HL-60 (cell line): ENCODE results near the gene FARP2.

Experiments
- GABPA ChIP-seq: IDR thresholded peaks from 2 replicates; pipeline ENCODE4 v1.6.1; 2012; ENCODE audit warnings: low read depth
- POLR2AphosphoS5 ChIP-seq: IDR thresholded peaks from 2 replicates; pipeline ENCODE4 v1.6.1; 2012; ENCODE audit warnings: low read depth
- TF ChIP-seq, protein P1 (sequence below): IDR thresholded peaks from one replicate; pipeline ENCODE4 v1.5.1; 2011; ENCODE audit warnings: low read length, control low read depth, inconsistent platforms; ENCODE audit not compliant: insufficient read depth
- TF ChIP-seq, protein P2 (sequence below): IDR thresholded peaks from 2 replicates; pipeline ENCODE4 v1.6.1; 2012; ENCODE audit warnings: low read depth; ENCODE audit not compliant: insufficient replicate concordance

DNA sequence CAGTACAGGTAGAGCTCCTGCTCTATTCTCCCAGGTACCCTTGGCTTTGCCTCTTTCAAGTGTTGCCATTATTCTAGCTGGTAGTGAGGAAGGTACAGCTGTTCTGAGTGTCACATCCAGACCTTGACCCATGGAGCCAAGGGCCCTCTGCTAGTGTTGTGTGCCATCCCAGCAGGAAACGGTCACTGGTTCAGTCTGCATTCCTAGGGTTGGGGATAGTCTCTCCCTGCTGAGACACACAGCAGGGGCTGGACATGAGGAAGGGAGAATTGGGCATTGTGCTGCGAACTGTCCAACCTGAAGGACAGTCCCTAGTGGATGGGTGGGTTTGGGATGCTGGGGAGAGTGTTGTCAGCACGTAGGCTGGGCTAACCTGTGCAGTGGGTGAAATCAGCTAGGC lies 59.1 kb downstream of the FARP2 start:
- TF ChIP-seq POLR2AphosphoS5 = no peak
- TF ChIP-seq, protein P1, sequence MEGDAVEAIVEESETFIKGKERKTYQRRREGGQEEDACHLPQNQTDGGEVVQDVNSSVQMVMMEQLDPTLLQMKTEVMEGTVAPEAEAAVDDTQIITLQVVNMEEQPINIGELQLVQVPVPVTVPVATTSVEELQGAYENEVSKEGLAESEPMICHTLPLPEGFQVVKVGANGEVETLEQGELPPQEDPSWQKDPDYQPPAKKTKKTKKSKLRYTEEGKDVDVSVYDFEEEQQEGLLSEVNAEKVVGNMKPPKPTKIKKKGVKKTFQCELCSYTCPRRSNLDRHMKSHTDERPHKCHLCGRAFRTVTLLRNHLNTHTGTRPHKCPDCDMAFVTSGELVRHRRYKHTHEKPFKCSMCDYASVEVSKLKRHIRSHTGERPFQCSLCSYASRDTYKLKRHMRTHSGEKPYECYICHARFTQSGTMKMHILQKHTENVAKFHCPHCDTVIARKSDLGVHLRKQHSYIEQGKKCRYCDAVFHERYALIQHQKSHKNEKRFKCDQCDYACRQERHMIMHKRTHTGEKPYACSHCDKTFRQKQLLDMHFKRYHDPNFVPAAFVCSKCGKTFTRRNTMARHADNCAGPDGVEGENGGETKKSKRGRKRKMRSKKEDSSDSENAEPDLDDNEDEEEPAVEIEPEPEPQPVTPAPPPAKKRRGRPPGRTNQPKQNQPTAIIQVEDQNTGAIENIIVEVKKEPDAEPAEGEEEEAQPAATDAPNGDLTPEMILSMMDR = no peak
- TF ChIP-seq, protein P2, sequence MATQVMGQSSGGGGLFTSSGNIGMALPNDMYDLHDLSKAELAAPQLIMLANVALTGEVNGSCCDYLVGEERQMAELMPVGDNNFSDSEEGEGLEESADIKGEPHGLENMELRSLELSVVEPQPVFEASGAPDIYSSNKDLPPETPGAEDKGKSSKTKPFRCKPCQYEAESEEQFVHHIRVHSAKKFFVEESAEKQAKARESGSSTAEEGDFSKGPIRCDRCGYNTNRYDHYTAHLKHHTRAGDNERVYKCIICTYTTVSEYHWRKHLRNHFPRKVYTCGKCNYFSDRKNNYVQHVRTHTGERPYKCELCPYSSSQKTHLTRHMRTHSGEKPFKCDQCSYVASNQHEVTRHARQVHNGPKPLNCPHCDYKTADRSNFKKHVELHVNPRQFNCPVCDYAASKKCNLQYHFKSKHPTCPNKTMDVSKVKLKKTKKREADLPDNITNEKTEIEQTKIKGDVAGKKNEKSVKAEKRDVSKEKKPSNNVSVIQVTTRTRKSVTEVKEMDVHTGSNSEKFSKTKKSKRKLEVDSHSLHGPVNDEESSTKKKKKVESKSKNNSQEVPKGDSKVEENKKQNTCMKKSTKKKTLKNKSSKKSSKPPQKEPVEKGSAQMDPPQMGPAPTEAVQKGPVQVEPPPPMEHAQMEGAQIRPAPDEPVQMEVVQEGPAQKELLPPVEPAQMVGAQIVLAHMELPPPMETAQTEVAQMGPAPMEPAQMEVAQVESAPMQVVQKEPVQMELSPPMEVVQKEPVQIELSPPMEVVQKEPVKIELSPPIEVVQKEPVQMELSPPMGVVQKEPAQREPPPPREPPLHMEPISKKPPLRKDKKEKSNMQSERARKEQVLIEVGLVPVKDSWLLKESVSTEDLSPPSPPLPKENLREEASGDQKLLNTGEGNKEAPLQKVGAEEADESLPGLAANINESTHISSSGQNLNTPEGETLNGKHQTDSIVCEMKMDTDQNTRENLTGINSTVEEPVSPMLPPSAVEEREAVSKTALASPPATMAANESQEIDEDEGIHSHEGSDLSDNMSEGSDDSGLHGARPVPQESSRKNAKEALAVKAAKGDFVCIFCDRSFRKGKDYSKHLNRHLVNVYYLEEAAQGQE = no peak
- TF ChIP-seq GABPA = no peak
